D721Med (cell line): ENCODE data around the gene TLDC2.

Experiments
- DNase-seq: peaks from one replicate; pipeline ENCODE4 v3.0.0; 2011; ENCODE audit warnings: low spot score; ENCODE audit not compliant: insufficient read length
- FAIRE-seq: peaks from 2 replicates; lab custom pipeline; 2011; peaks lifted over from hg19 to GRCh38; lab: Jason Lieb, UNC
- TF ChIP-seq, protein P1 (sequence below): IDR thresholded peaks from 2 replicates; pipeline ENCODE4 v1.5.1; 2012; ENCODE audit warnings: mild to moderate bottlenecking, control low read depth; ENCODE audit not compliant: insufficient read depth; ENCODE audit errors: missing control alignments

Gene TLDC2

DNA sequence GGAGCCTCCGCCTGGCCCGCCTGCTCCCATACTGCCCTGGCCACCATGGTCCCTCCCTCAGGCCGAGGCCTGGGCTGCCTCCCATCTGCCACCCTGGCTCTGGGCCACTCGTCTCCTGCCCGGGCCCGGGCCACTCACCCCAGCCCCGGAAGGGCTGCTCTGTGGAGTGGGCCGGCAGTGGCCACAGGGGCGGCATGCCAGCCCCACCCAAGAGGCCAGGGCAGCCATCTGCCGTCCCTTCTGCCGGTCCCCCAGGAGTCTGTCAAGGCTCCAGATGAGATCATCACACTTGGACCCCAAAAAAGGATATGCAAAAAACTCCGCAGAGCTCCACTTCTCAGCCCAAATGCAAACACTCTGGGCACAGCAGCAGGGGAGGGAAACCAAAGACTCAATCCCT is 23.8 kb upstream of the TLDC2 start:
- FAIRE-seq, result no peak
- no peak for DNase-seq
- TF ChIP-seq, protein P1, sequence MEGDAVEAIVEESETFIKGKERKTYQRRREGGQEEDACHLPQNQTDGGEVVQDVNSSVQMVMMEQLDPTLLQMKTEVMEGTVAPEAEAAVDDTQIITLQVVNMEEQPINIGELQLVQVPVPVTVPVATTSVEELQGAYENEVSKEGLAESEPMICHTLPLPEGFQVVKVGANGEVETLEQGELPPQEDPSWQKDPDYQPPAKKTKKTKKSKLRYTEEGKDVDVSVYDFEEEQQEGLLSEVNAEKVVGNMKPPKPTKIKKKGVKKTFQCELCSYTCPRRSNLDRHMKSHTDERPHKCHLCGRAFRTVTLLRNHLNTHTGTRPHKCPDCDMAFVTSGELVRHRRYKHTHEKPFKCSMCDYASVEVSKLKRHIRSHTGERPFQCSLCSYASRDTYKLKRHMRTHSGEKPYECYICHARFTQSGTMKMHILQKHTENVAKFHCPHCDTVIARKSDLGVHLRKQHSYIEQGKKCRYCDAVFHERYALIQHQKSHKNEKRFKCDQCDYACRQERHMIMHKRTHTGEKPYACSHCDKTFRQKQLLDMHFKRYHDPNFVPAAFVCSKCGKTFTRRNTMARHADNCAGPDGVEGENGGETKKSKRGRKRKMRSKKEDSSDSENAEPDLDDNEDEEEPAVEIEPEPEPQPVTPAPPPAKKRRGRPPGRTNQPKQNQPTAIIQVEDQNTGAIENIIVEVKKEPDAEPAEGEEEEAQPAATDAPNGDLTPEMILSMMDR, result no peak

DNA sequence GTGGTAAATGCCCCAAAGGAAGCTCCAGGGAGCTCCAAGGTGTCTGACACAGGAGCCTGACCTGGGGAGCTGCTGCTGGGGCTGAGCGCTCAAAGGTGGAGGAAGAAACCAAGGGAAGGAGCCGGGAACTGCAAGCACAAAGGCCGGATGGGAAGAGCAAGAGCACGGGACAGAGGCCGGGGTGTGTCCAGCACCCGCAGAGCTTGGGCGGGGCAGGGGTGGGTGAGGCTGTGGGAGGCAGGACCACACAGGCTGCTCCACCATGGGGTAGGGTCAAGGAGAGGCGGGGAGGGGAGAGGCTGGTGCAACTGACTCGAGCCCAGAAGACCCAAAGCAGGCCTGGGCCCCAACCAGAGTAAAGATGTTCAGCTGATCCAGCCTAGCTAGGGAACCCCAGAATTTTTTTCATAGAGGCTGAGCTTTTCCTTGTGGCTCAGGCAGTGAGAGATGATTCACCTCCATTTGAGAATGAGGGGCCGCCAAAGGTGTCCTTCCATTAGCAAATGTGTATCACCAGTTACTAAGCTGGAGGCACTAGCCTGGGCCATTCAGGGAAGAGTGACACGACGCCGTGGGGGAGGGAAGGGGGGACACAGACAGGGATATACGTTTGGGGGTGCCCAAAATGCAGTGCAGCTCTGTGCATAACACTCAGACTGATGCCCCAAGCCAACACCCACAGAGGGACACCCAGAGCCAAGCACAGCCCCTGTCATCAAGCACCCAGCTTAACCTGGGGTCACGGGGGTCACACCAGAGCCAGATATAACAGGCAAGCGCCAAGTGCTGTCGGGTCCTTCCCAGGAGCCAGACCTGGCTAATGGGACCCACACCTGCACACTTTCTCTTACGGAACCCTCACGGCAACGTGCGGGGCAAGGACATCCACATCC is 21.3 kb upstream of the TLDC2 start:
- DNase-seq, result no peak
- TF ChIP-seq, protein P1, result no peak
- FAIRE-seq, result no peak

- TF ChIP-seq, protein P1, result no peak
- FAIRE-seq (no peak), DNase-seq (no peak)
These were observed 20.7 kb upstream of the TLDC2 start for GRCh38 chr20:36855241-36855657.

GRCh38 chr20:36856195-36856594 is 19.7 kb upstream of the TLDC2 start:
- TF ChIP-seq, protein P1, result no peak
- DNase-seq (no peak), FAIRE-seq (no peak)

GRCh38 chr20:36856691-36857635 is 19.0 kb upstream of the TLDC2 start:
- TF ChIP-seq, protein P1, result no peak
- FAIRE-seq (no peak), DNase-seq (no peak)

DNA sequence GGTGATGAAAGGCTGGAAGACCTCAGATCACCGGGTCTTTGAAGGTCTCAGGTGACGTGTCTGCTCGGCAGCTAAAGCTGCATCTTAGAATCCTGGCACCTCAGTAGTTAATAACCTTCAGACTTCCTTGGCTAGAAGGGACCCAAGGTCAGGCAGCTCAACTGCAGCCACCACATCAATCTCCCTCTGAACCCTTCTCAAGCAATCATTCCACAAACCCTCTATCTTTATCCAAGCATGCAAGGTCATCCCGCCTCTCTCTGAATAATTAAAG is 16.7 kb upstream of the TLDC2 start:
- TF ChIP-seq, protein P1, result no peak
- DNase-seq (no peak), FAIRE-seq (no peak)
